ENCODE results near the gene SBSN. TPM values are rescaled to one million over a fixed set of nuclear protein-coding genes. Genes with fewer than 3 reads are reported as not detected.

SBSN gene
- total RNA-seq, 1 experiment from 2014 or later = 0.15 TPM

GRCh38 chr19:35497406-35497805 is 30.7 kb downstream of the SBSN start:
- Histone ChIP-seq H3K4ac (ENCODE audit: low read depth, low read length) (no peak overlapping the region), H3K27me3 (ENCODE audit: insufficient read depth, low read length) (no peaks in the 10 kb centered on the region), H4K20me1 (ENCODE audit: control insufficient read depth, insufficient read depth, insufficient read length) (no peaks in the 10 kb centered on the region), H3K23ac (ENCODE audit: insufficient read length, low read depth, low read length) (no peak overlapping the region), H3K27ac (ENCODE audit: insufficient read length, low read depth, low read length) (no peak overlapping the region), H3K23me2 (ENCODE audit: insufficient read length, low read depth, low read length, poor library complexity, severe bottlenecking) (no peaks in the 10 kb centered on the region), H3T11ph (ENCODE audit: low read length) (no peak overlapping the region), H2BK5ac (ENCODE audit: insufficient read length, low read length) (no peak overlapping the region), H4K8ac (replicated peaks; ENCODE audit: insufficient read length, low read depth, low read length) (no peak overlapping the region), H3K79me2 (ENCODE audit: insufficient read depth, low read length) (no peaks in the 10 kb centered on the region), H3K9me3 (ENCODE audit: control insufficient read depth, low read depth, low read length) (no peaks in the 10 kb centered on the region), H2AFZ (ENCODE audit: low read length) (no peak overlapping the region), H2BK15ac (ENCODE audit: low read depth, low read length) (no peak overlapping the region), H2BK12ac (ENCODE audit: insufficient read length, low read depth, low read length) (no peak overlapping the region), H3K79me1 (ENCODE audit: insufficient read depth, low read depth, low read length, poor library complexity, severe bottlenecking) (no peaks in the 10 kb centered on the region), H3K14ac (ENCODE audit: insufficient read depth, low read length) (no peak overlapping the region), H2BK20ac (ENCODE audit: low read depth, low read length, poor library complexity, severe bottlenecking) (no peak overlapping the region), H3K9ac (ENCODE audit: extremely low read depth, insufficient read length, low read length) (no peak overlapping the region), H3K4me2 (ENCODE audit: insufficient read depth, insufficient read length, low read length) (no peak overlapping the region), H3K56ac (ENCODE audit: insufficient read length, low read depth, low read length) (no peak overlapping the region), H4K5ac (ENCODE audit: insufficient read length, low read depth, low read length) (no peak overlapping the region), H3K18ac (ENCODE audit: insufficient read length, low read depth, low read length) (no peak overlapping the region), H2BK120ac (ENCODE audit: low read depth, low read length, poor library complexity, severe bottlenecking) (no peak overlapping the region), H3K4me1 (ENCODE audit: insufficient read depth, low read length) (no peaks in the 10 kb centered on the region), H4K91ac (ENCODE audit: insufficient read length, low read depth, low read length) (no peak overlapping the region), H2AK5ac (ENCODE audit: insufficient read length, low read length) (no peak overlapping the region)
- H3K9me3 Mint-ChIP-seq = no peaks in the 10 kb centered on the region
- TF ChIP-seq, protein P1, sequence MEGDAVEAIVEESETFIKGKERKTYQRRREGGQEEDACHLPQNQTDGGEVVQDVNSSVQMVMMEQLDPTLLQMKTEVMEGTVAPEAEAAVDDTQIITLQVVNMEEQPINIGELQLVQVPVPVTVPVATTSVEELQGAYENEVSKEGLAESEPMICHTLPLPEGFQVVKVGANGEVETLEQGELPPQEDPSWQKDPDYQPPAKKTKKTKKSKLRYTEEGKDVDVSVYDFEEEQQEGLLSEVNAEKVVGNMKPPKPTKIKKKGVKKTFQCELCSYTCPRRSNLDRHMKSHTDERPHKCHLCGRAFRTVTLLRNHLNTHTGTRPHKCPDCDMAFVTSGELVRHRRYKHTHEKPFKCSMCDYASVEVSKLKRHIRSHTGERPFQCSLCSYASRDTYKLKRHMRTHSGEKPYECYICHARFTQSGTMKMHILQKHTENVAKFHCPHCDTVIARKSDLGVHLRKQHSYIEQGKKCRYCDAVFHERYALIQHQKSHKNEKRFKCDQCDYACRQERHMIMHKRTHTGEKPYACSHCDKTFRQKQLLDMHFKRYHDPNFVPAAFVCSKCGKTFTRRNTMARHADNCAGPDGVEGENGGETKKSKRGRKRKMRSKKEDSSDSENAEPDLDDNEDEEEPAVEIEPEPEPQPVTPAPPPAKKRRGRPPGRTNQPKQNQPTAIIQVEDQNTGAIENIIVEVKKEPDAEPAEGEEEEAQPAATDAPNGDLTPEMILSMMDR (conservative IDR thresholded peaks at IDR 0.05) = 0 out of 3 replicates have a peak, but pooled peaks have one; percentile 17
- peaks cover 12% of the 10 kb centered on the region for H3K27me3 Mint-ChIP-seq (ENCODE audit: low read depth)
- DNase-seq = no peak
- peaks cover 35 to 61% (median 56%) of the 10 kb centered on the region in 3 experiments; a peak in 6 of 7 replicates for H3K36me3 Mint-ChIP-seq (ENCODE audit: insufficient read depth in 1 of 3, low read depth in 3 of 3)
- WGBS (ENCODE audit: extremely low coverage, insufficient read length, low lambda C conversion rate) = no CpG with 5 or more reads among the region's 14 CpGs
- peak overlapping the region in 1 of 3 experiments; percentile 90; a peak in 2 of 7 replicates for H3K27ac Mint-ChIP-seq
- H3K4me1 Mint-ChIP-seq = peaks cover 16 to 22% of the 10 kb centered on the region in 2 experiments
- no peak overlapping the region for H3K4me3 Mint-ChIP-seq
